GM21526 (cell line): ENCODE measurements around the gene ZWILCH.
"Not testable (repeated sequence)": the region's sequence is repeated elsewhere in the genome, so short reads cannot be mapped to it uniquely, and the experiment has no call there.

Experiments
- ATAC-seq: cut with Tn5 transposase; IDR thresholded peaks from one replicate; pipeline ENCODE4 v1.9.1; 2021; ENCODE audit warnings: moderate library complexity; ENCODE audit not compliant: unreplicated experiment, low FRiP score

The ZWILCH gene

DNA sequence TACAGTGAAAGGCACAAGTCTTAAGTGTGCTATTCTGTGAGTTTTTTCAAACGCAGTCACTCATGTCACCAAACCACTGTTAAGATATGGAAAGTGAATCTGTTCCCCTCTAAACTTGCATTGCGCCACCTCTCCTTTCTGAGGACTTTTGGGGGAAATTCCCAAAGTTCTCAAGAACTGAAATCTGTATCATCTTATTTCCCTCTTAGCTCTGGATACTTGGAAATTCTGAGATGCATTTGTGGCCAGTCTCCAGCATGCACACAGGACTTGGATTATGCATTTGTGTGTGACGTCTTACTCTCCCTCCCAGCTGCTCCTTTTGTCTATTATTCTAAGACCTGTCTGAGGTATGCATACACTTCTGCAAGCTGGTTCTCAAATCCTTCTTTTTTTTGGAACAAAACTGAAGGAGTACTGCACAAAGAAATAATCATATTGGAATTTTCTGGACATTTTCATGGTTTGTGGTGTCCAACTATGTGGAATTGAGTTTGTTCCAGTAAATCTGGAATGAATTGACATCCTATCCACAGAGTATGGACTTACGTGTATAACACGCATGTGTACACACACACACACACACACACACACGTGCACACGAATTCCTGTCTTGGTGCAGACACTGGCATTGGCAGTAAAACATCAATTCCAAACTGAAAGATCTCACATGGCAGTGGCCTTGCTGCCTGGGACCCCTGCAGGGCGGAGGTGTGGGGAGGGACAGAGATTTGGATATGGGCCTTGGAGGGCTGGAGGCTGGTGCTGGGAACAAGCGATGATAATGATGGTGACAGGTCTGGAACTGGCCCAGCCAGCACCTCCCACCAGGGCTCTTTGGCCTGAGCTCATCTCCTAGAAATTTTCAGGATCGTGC, 68.8 kb downstream of the ZWILCH start:
- ATAC-seq: no peak

DNA sequence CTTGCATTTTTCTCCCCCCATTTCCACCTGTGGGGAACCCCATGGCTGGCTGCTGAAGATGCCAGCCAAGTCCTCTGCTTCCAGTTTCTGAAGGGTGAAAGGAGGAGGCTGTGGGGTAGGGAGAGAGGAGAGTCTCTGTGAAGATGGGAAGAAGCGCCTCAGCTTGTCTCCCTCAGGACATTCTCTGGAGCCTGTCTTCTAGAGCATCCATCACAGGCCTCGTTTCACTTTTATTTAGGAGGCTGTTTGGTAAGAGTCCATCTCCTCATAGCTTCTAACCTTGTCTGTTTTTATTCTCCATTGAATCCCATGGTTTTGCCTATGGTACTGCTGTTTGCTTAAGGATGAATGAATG, 69.4 kb downstream of the ZWILCH start:
- no peak for ATAC-seq

DNA sequence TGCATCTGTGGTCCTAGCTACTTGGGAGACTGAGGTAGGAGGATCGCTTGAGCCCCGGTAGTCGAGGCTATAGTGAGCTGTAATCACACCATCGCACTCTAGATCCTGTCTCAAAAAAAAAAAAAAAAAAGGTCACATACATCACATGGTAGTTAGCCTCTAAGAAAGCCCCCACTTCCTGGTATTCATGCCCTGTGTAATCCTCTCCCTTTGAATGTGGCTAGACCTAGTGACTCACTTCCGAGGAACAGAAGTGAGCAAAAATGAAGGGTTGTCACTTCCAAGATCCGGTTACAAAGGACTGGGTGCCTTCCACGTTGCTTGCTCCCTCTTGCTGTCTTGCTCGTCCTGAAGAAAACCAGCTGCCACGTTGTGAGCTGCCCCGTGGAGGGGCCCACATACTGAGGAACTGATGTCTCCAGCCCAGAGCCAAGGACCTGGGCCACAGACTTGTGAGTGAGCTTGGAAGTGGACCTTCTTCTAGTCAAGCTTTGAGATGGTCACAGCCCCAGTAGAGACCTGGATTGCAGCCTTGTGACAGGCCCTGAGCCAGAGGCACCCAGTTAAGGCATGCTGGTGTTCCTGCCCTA, 73.3 kb downstream of the ZWILCH start:
- no peak for ATAC-seq

DNA sequence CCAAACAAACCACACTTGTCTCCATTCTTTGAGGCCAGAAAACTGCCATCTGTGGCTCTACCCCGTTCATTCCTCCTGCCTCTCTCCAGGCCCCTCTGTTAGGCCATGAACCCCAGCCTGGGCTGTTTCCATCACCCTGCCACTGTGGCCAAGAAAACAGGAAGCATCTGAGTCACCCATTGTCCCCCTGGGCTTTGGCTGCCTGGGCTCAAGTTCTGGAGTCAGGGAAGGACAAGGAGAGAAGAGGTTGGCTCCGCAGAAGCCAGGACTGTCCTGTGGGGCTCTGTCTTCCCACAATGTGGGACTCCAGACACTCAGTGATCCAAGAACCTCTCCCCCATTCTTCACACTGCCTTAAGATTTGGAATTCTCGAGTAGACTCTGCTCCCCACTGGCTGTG, 75.5 kb downstream of the ZWILCH start:
- no peak for ATAC-seq

DNA sequence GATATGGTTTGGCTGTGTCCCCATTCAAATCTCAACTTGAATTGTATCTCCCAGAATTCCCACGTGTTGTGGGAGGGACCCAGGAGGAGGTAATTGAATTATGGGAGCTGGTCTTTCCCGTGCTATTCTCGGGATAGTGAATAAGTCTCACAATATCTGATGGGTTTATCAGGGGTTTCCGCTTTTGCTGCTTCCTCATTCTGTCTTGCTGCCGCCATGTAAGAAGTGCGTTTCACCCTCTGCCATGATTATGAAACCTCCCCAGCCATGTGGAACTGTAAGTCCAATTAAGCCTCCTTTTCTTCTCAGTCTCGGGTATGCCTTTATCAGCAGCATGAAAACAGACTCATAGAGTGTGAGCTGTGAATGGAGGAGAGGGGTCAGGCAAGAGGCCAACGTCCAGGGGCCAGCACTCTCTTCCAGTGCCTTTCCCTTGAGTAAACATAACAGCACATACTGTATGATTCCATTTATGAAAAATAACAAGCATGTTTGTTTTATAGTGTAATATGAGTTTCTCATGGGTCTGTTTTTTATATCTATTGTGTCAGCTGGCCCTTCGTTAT, 76.9 kb downstream of the ZWILCH start:
- ATAC-seq: no peak

DNA sequence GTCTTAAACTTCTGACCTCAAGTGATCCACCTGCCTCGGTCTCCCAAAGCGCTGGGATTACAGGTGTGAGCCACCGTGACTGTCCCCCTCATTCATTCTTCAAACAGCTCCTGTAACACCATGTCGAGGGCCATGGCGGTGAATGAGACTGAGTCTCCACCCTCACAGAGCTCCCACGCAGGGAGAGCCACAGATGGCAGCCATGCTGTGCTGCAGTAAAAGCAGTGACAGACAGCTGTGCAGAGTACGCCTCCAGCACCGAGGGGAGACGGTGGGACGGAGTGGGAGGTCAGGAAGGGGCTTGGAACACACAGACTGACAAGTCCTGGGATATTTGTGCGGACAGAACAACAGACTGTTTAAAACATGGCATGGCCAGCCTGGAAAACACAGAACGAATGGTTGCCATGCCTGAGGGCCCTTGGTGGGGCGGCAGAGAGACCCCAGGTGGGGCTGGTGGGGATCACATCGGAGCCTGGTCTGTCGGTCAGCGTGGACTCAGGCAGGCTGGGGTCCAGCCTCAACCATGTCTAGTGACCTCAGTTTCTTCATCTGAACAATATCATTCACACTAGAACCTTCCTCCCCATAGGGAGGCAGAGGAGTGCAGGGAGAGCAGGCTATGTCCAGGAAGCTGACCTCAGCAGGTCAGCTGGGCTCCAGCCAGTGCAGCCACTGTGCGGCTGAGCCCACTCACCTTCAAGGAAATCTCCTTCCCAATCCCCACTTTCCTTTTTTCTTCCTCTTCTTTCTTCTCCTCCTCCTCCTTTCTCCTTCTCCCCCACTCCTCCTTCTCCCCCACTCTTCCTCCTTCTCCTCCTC, 81.2 kb downstream of the ZWILCH start:
- no peak for ATAC-seq

DNA sequence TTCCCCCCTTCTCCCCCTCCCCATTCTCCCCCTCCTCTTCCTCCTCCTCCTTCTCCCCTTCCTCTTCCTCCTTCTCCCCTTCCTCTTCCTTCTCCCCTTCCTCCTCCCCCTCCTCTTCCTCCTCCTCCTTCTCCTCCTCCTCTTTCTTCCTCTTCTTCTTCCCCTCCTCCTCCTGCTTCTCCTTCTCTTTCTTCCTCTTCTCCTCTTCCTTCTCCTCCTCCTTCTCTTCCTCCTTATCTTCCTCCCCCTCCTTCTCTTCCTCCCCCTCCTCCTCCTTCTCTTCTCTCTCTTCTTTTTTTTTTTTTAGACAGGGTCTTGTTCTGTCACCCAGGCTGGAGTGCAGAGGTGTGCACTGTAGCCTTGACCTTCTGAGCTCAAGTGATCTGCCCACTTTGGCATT, 81.9 kb downstream of the ZWILCH start:
- ATAC-seq: no peak

DNA sequence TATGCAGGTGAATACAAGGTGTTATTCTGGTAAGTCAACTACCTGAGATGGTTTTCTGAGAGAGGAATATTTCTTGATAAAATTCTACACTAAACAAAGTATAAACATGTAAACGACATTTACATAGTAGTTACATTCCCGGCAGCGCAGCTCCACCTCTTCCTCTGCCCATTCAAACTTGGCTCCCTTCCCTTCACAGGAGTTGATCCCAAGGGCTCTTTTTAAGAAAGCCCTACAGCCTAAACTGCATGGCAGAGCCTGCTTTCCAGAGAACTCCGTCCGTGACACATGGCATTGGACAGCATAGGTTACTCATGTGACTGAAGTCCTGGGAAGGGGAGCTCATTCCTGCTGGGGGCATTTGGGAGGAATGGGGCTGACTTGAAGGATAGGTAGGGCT, 82.6 kb downstream of the ZWILCH start:
- ATAC-seq: no peak

DNA sequence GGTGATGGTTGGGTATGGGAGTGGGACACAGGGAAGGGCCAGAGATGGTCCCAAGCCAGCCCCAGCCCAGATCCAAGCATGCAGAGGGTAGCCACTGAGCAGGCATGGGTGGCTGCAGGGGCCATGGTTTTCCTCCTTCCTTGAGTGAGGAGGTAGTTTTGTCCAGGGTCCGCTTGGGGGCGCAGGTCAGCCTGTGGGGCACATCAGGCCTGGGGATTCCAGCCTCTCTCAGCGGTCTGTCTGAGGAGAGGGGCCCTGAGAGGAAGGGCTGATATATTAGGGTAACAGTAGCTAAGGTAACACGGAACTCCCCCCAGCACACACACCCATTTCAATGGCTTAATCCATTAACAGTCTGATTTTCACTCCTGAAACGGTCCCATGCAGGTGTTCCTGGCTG, 83.4 kb downstream of the ZWILCH start:
- no peak for ATAC-seq

DNA sequence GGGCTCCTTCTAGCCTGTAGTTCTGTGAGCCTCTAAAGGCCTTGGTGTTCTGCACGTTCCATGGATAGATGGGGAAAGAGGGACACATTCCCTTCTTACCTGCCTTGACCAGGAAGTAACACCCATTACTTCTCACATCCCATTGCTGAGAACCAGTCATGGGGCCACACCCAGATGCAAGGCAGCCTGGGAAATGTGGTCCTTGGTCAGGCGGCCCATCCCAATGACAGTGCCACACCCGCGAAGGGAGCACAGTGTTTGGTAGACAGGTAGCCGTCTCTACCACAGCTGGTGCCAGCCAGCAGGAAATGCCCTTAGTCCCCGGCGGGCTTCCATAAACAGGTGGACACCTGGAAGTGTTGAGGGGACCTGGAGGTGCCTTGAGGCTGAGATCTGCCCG, 83.8 kb downstream of the ZWILCH start:
- no peak for ATAC-seq

DNA sequence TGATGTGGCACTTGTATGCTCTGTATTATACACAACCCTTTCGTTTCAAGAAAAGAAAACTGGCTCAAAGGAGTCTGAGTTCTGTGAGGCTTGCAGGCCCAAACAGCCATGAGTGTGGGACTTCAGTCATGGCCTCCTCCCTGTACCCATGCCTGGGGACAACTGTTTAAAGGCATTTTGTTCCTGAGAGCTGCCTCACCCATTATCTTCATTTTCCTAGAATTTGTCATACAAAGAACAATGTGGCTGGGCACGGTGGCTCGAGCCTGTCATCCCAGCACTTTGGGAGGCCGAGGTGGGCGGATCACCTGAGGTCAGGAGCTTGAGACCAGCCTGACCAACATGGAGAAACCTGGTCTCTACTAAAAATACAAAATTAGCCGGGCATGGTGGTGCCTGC, 84.3 kb downstream of the ZWILCH start:
- not testable (repeated sequence) for ATAC-seq

DNA sequence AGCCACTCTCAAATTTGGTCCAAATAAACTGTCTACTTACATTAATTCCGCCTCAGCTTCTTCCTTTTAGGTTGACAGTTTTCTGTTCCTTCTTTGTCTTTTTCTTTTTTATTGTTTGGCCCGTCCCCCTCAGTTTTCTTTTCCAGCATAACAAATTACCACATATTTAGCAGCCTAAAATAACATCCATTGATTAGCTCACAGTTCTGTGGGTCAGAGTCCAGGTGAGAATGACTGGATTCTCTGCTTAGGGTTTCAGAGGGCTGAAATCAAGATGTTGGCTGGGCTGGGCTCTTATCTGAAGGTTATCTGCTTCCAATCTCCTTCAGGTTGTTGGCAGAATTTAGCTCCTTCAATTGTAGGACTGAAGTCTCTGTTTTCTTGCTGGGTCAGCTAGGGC, 85.3 kb downstream of the ZWILCH start:
- ATAC-seq: no peak

DNA sequence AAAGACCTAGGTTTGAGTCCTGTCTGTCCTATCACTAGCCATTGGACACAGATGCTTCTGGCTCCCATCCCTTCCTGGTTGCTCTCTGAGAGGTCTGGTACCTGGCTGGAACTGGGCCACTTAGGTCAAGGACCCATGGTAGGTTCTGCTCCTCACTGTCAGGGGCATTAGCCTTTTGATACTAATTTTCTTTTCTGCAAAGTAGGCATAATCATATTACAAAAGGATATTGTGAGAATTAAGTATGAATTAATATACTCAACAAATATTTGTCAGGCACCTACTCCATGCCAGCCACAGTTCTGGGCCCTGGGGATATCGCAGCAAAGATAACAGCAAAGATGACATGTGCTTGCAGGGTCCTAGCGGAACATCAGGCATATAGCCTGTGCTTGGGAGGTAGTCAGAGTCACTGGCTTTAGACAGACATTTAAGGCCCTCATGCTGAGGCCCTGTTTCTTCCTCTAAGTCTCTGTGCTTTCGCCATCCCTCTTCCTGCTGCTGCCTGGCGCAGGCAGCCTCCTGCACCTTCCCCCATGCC, 86.3 kb downstream of the ZWILCH start:
- no peak for ATAC-seq

DNA sequence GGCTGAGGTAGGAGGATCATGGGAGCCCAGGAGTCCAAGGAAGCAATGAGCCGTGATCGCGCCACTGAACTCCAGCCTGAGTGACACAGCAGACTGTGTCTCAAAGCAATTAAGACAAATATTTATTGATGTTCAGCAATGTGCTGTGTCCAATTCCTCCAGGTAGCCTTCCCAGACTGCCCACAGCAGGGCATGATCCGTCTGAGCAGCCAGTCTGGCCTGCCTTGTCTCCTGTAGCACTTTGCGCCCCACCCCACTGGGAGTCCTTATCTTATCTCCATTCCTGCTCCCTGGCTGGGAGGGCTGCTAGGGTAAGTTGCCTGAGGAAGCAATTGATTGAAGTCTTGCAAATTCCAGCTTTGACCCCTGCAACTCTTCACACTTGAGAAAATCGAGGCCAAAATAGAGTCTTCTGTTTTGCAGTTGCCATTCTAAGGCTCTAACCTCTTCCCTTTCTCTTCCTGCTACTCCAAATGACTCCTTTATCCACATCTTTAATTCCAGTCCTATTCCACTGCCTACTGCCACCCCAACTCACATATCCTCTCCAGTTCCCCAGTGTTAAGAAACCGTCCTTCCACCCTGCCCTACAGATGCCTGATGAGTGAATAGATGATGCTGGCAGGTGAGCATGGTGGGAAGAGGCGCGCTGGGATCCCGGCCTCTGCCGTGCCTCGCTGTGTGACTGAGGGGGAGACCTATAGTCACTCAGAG, 87.5 kb downstream of the ZWILCH start:
- no peak for ATAC-seq

DNA sequence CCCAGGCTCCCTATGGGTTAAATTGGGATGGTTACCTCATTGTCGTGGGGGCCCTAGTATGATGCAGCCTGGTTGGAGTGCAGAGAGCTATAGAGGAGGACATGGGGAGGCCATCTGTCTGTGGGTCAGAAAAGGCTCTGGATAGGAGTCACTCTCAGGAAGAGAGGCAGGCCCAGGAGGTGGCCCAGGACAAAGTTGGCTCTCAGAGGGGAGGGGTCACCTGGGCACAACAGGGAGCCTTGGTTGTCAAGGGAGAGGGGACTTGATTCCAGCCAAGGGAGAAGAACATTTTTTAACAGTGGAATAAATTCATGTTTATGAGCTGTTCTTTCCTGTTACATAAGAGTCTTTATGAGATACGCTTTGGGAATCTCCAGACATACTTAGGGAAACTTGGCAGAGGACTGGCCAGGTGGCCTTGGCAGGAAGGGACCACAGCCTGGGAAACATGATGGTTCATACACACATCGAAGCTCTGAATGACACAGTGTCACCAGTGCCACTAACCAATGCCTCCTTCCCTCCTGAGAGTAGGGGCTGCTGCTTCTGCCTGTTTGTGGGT, 88.2 kb downstream of the ZWILCH start:
- no peak for ATAC-seq

DNA sequence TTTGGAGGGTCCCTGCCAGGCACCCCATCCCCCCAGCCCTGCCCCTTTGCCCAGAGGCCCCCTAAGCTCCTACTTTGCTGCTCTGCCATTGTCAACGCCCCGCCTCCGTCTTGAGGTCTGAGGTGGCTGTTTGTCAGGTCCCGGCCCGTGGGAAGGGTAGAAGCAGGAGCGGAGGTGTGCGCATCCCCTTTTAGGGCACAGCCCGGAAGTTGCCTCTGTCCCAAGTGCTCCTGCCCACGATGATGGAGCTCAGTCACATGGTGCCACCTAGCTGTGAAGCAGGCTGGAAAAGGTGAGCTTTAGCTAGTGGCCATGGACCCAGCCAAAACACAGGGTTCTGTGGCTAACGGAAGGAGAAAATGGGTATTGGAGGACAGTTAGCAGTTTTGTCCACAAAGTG, 89.2 kb downstream of the ZWILCH start:
- no peak for ATAC-seq

DNA sequence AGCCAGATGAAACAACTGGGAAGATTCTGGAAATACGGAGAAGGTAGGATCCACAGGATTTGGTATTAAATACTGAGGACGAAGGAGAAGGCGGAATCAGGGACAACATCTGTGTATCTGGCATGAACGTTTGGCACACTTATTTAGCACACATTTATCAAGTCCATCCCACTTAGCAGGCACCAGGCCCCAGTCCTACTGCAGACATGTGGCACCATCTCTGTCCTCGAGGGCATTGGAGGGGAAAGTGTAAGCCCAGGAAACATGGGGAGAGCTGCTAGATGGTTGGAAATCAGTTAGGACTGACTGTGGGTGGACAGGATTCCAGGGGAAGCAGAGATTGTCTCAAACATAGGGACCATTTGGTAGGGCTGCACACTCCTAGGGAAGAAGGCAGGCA, 89.7 kb downstream of the ZWILCH start:
- no peak for ATAC-seq

DNA sequence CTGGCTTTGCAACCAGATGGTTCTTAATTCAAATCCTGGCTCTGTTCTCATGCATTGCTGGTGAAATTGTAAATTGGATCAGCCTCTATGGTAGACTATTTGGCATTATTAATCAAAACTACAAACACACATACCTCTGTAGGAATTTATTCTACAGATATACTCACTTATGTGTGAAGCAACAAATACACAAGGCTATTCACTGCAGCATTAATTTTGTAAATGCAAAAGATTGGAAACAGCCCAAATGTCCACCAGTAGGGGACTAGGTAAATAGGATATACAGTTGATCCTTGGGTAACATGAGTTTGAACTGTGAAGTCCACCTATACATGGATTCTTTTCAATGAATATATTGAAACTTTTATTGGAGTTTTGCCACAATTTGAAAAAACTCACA, 90.2 kb downstream of the ZWILCH start:
- no peak for ATAC-seq

DNA sequence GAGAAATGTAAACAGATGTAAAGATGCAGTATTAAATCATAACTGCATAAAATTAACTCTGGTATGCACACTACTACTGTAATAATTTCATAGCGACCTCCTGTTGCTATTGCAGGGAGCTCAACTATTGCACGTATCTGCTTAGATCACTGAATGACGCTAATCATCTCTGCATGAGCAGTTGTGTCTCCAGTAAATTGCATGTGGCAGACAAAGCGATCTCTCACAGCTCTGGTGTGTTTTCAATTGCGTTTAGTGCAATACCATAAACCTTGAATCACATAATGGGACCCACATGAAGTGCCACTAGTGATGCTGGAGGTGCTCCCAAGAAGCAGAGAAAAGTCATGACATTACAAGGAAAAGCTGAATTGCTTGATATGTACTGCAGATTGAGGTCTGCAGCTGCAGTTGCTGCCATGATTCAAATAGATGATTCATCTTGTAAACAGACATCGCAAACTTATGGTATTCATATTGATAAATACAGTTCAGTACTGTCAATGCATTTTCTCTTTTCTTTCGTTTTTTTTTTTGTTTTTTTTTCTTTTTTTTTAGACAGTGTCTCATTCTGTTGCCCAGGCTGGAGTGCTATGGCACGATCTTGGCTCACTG, 90.9 kb downstream of the ZWILCH start:
- no peak for ATAC-seq
